Kidney epithelial cell (primary cell): ENCODE measurements around the gene ADARB1. TPM values are rescaled to one million over a fixed set of nuclear protein-coding genes. Genes with fewer than 3 reads are reported as not detected.

Experiments used
- DNase-seq: peaks from one replicate; pipeline ENCODE4 v3.0.0-alpha.2; 2010; ENCODE audit warnings: low read depth
- H3K27me3 ChIP-seq: 2 replicates; pipeline ENCODE4 v1.6.0; 2011; ENCODE audit warnings: low read length; ENCODE audit not compliant: control insufficient read depth, insufficient read depth
- H3K36me3 ChIP-seq: 2 replicates; pipeline ENCODE4 v1.5.1; 2011; ENCODE audit warnings: low read length; ENCODE audit not compliant: control insufficient read depth, insufficient read depth
- H3K4me3 ChIP-seq: 2 replicates; pipeline ENCODE4 v1.5.1; 2011; ENCODE audit warnings: low read depth, mild to moderate bottlenecking, control low read depth, low read length
- CTCF ChIP-seq: IDR thresholded peaks from 2 replicates; pipeline ENCODE4 v1.5.1; 2011; ENCODE audit warnings: mild to moderate bottlenecking, moderate library complexity, low read length, control low read depth, inconsistent platforms; ENCODE audit not compliant: insufficient read depth, poor library complexity, severe bottlenecking
- total RNA-seq: library from RNA; depleted of rRNA; stranded (reverse); fragments of >200 nt; gene quantifications from 2 replicates; pipeline ENCODE4 v1.2.3, GENCODE V29; 2015

The ADARB1 gene
- total RNA-seq, 1 donor from 2014 or later = 6.9 TPM

DNA sequence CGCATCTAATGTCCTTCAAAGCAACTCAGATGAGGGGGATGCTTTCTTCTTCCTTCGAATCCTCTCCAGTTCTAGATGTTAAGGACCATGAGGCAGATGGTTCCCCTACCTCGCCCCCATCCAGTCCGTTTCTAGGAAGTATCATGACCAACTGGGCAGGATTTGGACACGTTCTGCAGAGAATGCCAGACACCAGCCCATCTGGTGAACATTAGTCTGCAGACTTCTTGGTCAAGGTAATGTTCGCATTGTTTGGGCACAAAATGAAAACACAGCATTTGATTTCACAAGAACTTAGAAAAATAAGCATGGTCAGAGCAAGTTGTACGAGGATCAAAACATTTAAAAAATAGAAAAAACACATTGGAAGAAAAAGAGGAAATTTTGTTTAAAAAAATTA, 25.4 kb upstream of the ADARB1 start:
- TF ChIP-seq CTCF = no peak
- no peak for DNase-seq
- H3K27me3 ChIP-seq = peaks cover 8% of the 10 kb centered on the region
- no peak overlapping the region for H3K4me3 ChIP-seq
- no peaks in the 10 kb centered on the region for H3K36me3 ChIP-seq

DNA sequence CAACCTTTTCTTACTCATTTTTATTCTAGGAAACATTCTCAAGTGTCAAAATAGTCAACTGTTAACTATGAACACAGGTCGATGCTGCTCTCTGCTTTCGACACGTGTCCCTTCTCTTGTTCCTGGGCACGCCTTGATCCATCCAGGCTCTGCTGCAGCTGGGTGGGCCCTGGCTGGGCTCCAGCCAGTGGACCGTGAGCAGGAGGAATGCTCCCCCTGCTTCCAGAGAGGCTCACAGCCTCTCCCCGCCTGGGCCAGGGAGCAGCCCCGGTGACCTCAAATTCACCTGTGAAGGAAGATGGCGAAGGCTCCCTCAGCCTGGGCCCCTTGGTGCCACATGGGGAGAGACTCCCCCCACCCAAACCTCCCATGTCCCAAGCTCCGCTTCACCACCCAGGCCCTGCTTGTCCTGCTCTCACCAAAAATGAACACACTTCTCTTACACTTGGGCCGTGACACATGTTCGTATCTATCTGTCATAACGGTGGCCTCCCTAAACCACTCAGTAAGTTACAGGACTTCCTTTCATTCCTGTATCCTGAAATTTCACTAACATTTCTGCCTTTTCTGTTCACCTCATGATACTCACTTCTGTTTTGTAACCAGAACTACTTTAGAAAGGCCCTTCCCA, 24.6 kb upstream of the ADARB1 start:
- no peak for DNase-seq
- TF ChIP-seq CTCF = no peak
- Histone ChIP-seq H3K4me3 (no peak overlapping the region), H3K27me3 (peaks cover 13% of the 10 kb centered on the region), H3K36me3 (no peaks in the 10 kb centered on the region)

- Histone ChIP-seq H3K36me3 (no peaks in the 10 kb centered on the region), H3K27me3 (peaks cover 17% of the 10 kb centered on the region), H3K4me3 (no peak overlapping the region)
- no peak for TF ChIP-seq CTCF
- no peak for DNase-seq
Measured at GRCh38 chr21:45050345-45050796, 24.0 kb upstream of the ADARB1 start.

- no peak for DNase-seq
- H3K27me3 ChIP-seq = peaks cover 19% of the 10 kb centered on the region
- no peak overlapping the region for H3K4me3 ChIP-seq
- TF ChIP-seq CTCF = no peak
- no peaks in the 10 kb centered on the region for H3K36me3 ChIP-seq
Measured at GRCh38 chr21:45050797-45051489, 23.4 kb upstream of the ADARB1 start.

GRCh38 chr21:45051580-45052434, 22.6 kb upstream of the ADARB1 start:
- Histone ChIP-seq H3K36me3 (no peaks in the 10 kb centered on the region), H3K4me3 (no peak overlapping the region), H3K27me3 (peaks cover 21% of the 10 kb centered on the region)
- no peak for TF ChIP-seq CTCF
- DNase-seq = no peak
